ENCODE results near the gene TREML1. TPM values are rescaled to one million over a fixed set of nuclear protein-coding genes. Genes with fewer than 3 reads are reported as not detected.

Gene TREML1, protein sequence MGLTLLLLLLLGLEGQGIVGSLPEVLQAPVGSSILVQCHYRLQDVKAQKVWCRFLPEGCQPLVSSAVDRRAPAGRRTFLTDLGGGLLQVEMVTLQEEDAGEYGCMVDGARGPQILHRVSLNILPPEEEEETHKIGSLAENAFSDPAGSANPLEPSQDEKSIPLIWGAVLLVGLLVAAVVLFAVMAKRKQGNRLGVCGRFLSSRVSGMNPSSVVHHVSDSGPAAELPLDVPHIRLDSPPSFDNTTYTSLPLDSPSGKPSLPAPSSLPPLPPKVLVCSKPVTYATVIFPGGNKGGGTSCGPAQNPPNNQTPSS
- total RNA-seq, result not detected in 2 replicates

DNA sequence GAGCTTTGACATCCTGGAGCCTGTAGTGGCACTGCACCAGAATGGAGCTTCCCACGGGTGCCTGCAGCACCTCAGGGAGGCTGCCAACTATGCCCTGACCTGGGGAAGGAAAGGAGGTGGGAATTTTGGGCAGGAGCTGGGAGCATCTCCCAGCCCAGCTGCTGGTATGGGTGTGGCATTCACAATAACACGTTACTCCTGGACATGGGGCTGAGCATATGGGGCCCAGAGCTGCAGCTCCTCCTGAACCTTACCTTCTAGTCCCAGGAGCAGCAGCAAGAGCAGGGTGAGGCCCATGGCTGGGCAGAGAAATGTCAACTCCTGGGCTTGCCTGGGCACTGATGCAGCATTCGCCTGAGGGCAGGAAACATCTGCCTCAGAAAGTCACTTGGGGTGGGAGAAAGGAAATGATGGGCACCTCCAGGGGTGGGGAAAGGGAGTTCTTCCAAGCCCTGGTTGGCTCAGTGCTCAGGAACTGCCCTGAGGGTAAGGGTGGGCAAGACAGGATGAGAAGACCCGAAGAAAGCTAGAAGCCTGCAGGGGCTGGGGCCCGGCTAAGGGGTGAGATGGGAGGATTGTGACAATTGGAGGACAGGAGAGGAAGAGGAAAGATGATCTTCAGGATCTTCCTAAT is at the start of gene TREML1:
Gene TREML1 (minus strand): TSS at position 356 of the 634 bp plus-strand sequence. CDS start 59 bp downstream, at position 297.
- intact Hi-C loops (cut with micrococcal nuclease), result no loop called here
- Mint-ChIP-seq H3K36me3 (ENCODE audit: low read depth) (no peaks in the 10 kb centered on the region), H3K27ac (no peak within 1 kb of the TSS), H3K4me1 (peaks cover 2% of the 10 kb centered on the region), H3K27me3 (peaks cover 17% of the 10 kb centered on the region), H3K9me3 (no peaks in the 10 kb centered on the region), H3K4me3 (no peak within 1 kb of the TSS)
- DNase-seq, result peak; percentile 44

DNA sequence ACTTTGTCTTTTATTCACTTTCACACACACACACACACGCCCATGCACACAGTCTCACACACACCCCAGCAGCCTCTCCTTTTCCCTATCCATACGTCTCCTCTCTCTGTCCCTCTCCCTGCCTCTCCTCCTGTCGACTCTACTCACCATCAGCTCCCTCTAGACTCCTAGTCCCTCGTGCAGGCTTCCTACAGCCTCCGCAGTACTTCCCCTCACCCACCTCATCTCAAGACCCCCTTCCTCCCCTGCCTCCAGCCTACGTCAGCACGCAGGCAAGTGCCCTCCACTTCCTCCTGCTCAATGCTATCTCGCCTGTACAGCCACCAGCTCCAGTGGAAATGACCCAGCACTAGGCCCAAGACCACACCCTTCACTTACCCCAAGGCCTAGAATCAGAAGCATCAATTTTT is 47.6 kb upstream of the TREML1 start:
- intact Hi-C loops (cut with micrococcal nuclease), result loop anchor here (5.0 kb wide), 1 partner anchor 116 kb away; no protein-coding TSS in a partner anchor
- DNase-seq, result peak; percentile 57
- peaks cover 2% of the 10 kb centered on the region for H3K27me3 Mint-ChIP-seq
- H3K9me3 Mint-ChIP-seq, result peaks cover 6% of the 10 kb centered on the region
- H3K4me3 Mint-ChIP-seq, result peak overlapping the region; percentile 80
- H3K27ac Mint-ChIP-seq, result peak overlapping the region; percentile 94
- H3K36me3 Mint-ChIP-seq (ENCODE audit: low read depth), result peaks cover 14% of the 10 kb centered on the region
- peaks cover 46% of the 10 kb centered on the region for H3K4me1 Mint-ChIP-seq

DNA sequence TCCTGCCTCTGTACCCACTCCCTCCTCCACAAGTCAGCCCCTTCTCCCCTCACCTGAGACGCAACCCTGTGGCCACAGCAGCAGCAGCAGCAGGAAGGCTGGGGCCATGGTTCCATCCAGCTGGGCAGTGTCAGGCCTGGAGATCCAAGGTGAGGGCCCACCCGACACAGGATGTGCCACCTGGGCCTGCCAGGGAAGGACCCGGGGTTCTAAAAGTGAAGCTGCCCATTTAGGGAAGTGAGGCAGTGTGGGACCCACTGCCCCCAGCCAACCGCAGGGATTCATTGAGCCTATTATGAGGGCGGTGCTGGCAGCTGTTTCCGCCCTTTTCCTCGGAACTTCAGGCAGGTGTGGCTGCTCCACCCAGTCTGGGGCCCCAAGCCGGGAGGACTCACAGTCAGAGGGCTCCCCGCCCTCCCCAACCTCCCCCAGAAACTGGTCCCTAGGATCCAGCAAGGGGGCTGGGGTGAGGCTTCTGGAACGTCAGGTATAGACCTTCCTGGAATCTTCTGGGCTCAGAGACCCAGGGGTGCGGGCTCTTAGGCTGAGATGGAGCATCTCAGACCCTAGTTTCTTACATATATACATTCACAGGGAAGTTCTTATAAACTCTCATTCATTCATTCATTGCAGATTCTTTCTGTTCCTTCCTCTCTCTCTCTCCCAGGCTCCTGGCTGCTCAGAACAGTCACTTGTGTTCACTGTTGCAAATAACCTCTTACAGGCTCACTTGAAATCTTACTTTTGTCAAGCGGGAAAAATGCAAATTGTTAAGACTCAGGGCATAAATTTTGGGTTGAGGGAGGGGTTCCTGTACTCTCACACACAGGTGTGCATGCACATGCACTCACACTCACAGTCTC is 47.0 kb upstream of the TREML1 start, which contains the start of gene TREML2:
Gene TREML2 (minus strand): TSS at position 249 of the 863 bp plus-strand sequence. CDS start 141 bp downstream, at position 108.
- Mint-ChIP-seq H3K27me3 (peaks cover 2% of the 10 kb centered on the region), H3K9me3 (peaks cover 5% of the 10 kb centered on the region), H3K27ac (peak within 1 kb of the TSS; percentile 94), H3K4me1 (peaks cover 49% of the 10 kb centered on the region), H3K36me3 (ENCODE audit: low read depth) (peaks cover 18% of the 10 kb centered on the region), H3K4me3 (peak within 1 kb of the TSS; percentile 80)
- intact Hi-C loops (cut with micrococcal nuclease), result loop anchor here (1.0 to 5.0 kb wide), 2 partner anchors 116 to 129 kb away; partner anchors contain the start of genes NFYA and OARD1
- peak; percentile 82 for DNase-seq

DNA sequence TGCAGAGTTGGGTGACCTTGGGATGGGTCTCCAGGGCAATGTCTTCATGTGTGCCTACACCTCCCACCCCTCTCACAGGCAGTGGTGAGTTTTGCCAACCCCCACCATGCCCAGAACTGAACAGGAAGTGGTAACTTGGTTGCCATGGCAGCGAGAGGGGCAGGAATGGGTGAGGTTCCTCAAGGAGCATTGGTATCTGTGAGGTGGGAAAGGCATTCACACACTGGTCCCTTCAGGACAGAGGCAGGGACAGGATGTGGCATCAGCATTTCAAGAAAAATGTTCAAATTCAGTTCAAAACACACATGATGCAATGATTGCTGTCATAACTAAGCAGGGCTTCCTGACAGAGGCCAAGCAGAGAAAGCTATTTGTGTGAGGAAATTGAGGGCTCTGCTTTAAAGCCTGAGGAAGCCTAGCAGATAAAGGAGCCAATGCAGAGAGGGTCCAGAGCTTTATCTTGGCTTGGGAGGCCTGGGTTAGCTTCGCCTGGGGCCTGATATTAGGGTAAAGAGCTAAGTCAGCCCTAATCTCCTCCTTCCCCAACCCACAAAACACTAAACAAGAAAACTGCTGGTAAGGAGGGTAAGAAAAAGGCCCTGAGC is 46.3 kb upstream of the TREML1 start:
- Mint-ChIP-seq H3K27me3 (peaks cover 2% of the 10 kb centered on the region), H3K4me1 (peaks cover 51% of the 10 kb centered on the region), H3K27ac (peak overlapping the region; percentile 94), H3K4me3 (peak overlapping the region; percentile 80), H3K36me3 (ENCODE audit: low read depth) (peaks cover 21% of the 10 kb centered on the region), H3K9me3 (peaks cover 5% of the 10 kb centered on the region)
- intact Hi-C loops (cut with micrococcal nuclease), result loop anchor here (1.0 to 5.0 kb wide), 2 partner anchors 117 to 128 kb away; partner anchors contain the start of genes NFYA and OARD1
- DNase-seq, result peak; percentile 92

DNA sequence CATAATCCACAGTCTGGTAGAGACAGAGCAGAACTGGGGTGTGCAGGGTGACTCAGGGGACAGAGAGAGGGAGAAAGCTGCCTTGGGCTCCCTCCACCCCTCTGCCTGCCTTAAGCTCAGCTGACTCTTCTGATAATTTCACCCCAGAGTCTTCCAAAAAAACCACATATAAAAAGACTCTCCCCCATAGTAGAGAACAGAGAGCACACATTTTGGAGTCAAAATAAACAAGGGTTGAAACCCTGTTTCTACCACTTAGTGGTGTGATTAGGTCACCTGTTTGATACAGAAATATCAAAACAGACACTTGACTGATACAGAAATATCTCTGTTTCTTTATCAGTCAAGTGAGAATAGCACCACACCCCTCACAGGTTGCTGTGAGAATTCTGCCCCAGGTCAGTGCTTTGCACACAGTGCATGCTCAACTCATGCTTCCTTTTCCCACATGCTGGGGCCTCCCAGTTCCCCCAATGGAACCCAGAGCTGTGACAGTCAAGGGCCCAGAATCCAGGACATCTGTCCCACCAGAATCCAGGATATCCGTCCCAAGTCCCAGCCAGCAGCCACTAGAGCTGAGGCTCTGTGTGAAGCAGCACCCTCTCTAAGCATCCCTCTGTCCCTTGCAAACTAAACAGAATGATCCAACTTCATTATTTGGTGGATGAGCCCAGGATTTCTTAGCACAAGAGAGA is 45.6 kb upstream of the TREML1 start:
- intact Hi-C loops (cut with micrococcal nuclease), result loop anchor here (1.0 to 5.0 kb wide), 2 partner anchors 118 to 127 kb away; partner anchors contain the start of genes NFYA and OARD1
- Mint-ChIP-seq H3K36me3 (ENCODE audit: low read depth) (peaks cover 26% of the 10 kb centered on the region), H3K4me1 (peaks cover 57% of the 10 kb centered on the region), H3K9me3 (no peaks in the 10 kb centered on the region), H3K27ac (peak overlapping the region; percentile 94), H3K4me3 (peak overlapping the region; percentile 80), H3K27me3 (no peaks in the 10 kb centered on the region)
- DNase-seq, result peak; percentile 78

DNA sequence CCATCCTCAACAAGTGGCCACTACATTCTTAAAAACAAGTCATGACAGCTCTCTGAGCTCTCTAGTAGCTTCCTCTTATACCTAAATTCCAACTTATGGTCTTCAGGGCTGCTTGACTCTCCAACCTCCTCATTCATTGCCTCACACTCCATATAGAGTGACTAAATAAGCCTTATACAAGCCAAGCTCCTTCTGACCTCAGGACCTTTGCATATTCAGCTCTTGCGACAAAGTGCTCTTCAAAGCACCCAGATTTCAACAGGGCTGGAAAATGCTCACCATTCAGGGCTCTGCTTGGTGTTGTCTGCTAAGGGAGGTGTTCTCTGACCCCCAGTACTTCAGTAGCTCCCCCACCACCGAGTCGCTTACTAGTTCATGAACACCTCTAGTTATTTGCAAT is 43.1 kb upstream of the TREML1 start:
- intact Hi-C loops (cut with micrococcal nuclease), result no loop called here
- peaks cover 38% of the 10 kb centered on the region for H3K36me3 Mint-ChIP-seq (ENCODE audit: low read depth)
- H3K27me3 Mint-ChIP-seq, result no peaks in the 10 kb centered on the region
- H3K27ac Mint-ChIP-seq, result no peak overlapping the region
- H3K4me1 Mint-ChIP-seq, result peaks cover 55% of the 10 kb centered on the region
- H3K9me3 Mint-ChIP-seq, result no peaks in the 10 kb centered on the region
- peak; percentile 44 for DNase-seq
- no peak overlapping the region for H3K4me3 Mint-ChIP-seq

DNA sequence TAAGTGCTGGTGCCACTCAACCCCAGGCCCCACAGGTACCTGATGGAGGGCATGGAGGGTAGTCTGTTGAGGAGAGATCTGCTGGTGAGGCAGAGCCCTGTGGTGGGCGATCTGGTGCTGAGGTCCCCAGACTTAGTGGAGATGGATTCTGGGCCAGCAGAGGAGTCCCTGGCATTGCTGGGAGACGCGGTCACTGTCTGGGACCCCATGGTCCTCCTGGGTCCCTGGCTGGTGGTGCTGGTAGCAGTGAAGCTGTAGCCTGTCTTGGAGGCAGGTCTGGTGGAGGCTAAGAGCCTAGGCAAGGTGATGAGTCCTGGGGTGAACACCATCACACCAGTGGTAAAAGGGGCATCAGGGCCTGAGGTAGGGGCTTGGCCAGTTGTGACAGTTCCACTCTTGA is 40.2 kb upstream of the TREML1 start:
- no peak overlapping the region for H3K27ac Mint-ChIP-seq
- H3K9me3 Mint-ChIP-seq, result no peaks in the 10 kb centered on the region
- no peak for DNase-seq
- intact Hi-C loops (cut with micrococcal nuclease), result no loop called here
- H3K4me1 Mint-ChIP-seq, result peaks cover 30% of the 10 kb centered on the region
- no peaks in the 10 kb centered on the region for H3K27me3 Mint-ChIP-seq
- peaks cover 51% of the 10 kb centered on the region for H3K36me3 Mint-ChIP-seq (ENCODE audit: low read depth)
- H3K4me3 Mint-ChIP-seq, result no peak overlapping the region

DNA sequence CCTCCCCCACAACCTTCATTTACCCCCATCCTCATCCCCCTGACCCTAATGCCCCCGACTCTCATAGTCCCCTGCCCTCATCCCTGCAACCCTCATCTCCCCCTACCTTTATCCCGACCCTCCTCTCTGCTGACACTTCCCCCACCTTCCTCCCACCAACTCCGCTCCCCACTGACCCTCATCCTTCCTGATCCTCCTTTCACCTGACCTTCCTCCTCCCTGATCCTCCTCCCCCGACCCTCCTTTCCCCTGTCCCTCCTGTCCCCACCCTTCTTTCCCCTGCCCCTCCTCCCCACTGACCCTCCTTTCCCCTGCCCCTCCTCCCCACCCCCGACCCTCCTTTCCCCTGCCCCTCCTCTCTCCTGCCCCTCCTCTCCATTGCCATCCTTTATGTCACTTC is 39.7 kb upstream of the TREML1 start:
- no peaks in the 10 kb centered on the region for H3K9me3 Mint-ChIP-seq
- no peak overlapping the region for H3K4me3 Mint-ChIP-seq
- H3K36me3 Mint-ChIP-seq (ENCODE audit: low read depth), result peaks cover 51% of the 10 kb centered on the region
- intact Hi-C loops (cut with micrococcal nuclease), result no loop called here
- H3K4me1 Mint-ChIP-seq, result peaks cover 27% of the 10 kb centered on the region
- no peaks in the 10 kb centered on the region for H3K27me3 Mint-ChIP-seq
- DNase-seq, result no peak
- H3K27ac Mint-ChIP-seq, result no peak overlapping the region

DNA sequence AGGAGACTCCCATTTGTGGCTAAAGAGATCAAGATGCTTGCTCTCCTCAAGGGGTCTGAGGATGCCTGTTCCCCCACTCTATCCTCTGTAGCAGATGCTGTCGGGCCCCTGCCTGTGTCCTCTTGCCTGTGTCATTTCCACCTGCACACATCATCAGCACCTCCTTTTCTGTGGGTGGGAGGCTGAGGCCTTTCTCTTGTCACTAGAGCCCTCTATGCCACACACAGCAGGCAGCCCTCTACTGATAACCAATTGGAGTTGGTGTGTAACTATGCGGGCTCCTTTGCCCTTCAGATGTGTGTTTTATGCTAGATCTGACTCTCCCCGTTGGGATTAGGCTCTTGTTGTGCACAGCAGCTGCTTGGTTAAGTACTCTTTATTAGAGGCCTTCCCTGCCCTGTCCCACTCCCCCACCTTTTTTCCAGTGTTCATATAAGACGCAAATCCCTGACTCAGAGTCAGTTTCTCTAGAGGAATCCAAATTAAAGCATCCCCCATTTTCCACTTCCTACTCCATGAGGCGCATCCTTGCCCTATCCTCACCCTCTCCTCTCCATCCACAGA is 39.1 kb upstream of the TREML1 start:
- Mint-ChIP-seq H3K36me3 (ENCODE audit: low read depth) (peaks cover 50% of the 10 kb centered on the region), H3K4me1 (peaks cover 31% of the 10 kb centered on the region), H3K4me3 (no peak overlapping the region), H3K27me3 (no peaks in the 10 kb centered on the region), H3K9me3 (no peaks in the 10 kb centered on the region), H3K27ac (no peak overlapping the region)
- intact Hi-C loops (cut with micrococcal nuclease), result no loop called here
- DNase-seq, result no peak

DNA sequence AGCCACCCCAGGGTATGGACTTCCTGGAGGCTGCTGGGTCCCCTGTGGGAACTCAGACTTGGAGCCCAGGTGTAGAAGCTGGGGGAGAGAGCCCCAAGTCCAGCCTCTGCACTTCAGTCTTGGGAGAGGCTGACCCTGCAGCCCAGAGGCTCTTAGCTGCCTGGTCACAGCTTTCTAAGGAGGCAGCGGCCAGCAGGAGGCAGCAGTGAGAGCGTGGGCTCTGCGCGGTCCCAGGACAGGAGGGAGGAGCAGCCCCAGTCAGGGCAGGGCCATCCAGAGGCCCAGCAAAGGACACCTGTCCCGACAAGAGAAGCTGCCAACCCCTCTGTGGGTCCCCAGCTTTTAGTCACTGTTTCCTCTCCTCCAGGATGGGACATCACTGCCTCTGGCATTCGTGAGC is 37.4 kb upstream of the TREML1 start:
- Mint-ChIP-seq H3K27me3 (no peaks in the 10 kb centered on the region), H3K36me3 (ENCODE audit: low read depth) (peaks cover 40% of the 10 kb centered on the region), H3K9me3 (no peaks in the 10 kb centered on the region), H3K4me3 (no peak overlapping the region), H3K27ac (peak overlapping the region; percentile 10), H3K4me1 (peaks cover 29% of the 10 kb centered on the region)
- intact Hi-C loops (cut with micrococcal nuclease), result no loop called here
- peak; percentile 75 for DNase-seq

DNA sequence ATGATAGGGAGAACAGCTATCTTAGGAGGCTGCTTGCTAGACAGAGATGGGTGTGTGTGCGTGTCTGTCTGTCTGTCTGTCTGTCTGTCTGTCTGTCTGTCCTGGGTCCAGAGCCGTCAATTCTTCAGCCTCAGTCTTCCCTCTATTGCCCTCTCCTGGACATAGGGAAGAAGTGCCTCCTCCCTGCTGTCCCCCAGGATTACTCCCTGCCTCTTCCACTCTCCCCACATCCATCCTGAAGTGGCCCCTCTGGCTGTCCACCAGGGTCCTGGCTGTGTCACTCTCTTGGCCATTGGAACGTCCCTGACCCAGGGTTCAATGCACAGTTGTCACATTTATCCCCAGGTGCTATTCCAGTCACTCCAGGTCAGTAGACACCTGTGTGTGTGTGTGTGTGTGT is 36.6 kb upstream of the TREML1 start:
- DNase-seq, result peak; percentile 32
- H3K27me3 Mint-ChIP-seq, result no peaks in the 10 kb centered on the region
- H3K4me3 Mint-ChIP-seq, result no peak overlapping the region
- H3K27ac Mint-ChIP-seq, result no peak overlapping the region
- H3K9me3 Mint-ChIP-seq, result no peaks in the 10 kb centered on the region
- intact Hi-C loops (cut with micrococcal nuclease), result no loop called here
- H3K36me3 Mint-ChIP-seq (ENCODE audit: low read depth), result peaks cover 37% of the 10 kb centered on the region
- peaks cover 34% of the 10 kb centered on the region for H3K4me1 Mint-ChIP-seq

DNA sequence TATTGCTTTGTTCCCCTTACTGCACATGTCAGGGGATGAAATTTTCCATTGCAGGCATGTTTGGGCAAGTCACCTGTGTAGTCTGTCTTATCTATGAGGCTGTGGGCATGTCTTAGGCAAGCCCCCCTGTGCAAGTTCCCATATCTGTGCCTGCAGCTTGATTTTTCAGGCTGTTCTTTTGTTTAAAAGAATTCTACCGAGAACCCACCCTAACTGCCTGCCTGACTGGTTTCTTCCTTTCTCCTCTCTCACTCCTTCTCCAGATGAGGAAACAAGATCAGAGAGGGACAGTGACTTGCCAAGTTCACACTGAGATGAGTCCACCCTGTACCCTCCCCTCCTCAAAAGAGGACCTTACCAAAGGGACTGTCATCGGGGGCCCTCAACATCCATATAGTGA is 35.8 kb upstream of the TREML1 start:
- H3K27me3 Mint-ChIP-seq, result no peaks in the 10 kb centered on the region
- DNase-seq, result peak; percentile 48

More for the DNA sequence above, 35.8 kb upstream of the TREML1 start:
- intact Hi-C loops (cut with micrococcal nuclease), result no loop called here
- no peak overlapping the region for H3K27ac Mint-ChIP-seq
- no peaks in the 10 kb centered on the region for H3K9me3 Mint-ChIP-seq
- H3K36me3 Mint-ChIP-seq (ENCODE audit: low read depth), result peaks cover 31% of the 10 kb centered on the region
- H3K4me1 Mint-ChIP-seq, result peaks cover 36% of the 10 kb centered on the region
- H3K4me3 Mint-ChIP-seq, result no peak overlapping the region
